T-helper 1 cell treated with Interleukin-12 subunit alpha and Interleukin-12 subunit beta and Interleukin-4 antibody, amounts not matched to agents 30 ng/mL and 1 ng/mL, for 36 hours (primary cell): ENCODE data around the gene ANAPC5. TPM values are rescaled to one million over a fixed set of nuclear protein-coding genes. Genes with fewer than 3 reads are reported as not detected.

Experiments used
- intact Hi-C: fragments of 100-400 bp; cut with micrococcal nuclease; formaldehyde crosslinking; loops from one replicate; pipeline ENCODE4 v1.15.1; 2024
- total RNA-seq: library from RNA; stranded (reverse); gene quantifications from 2 replicates; pipeline ENCODE4 v1.2.3, GENCODE V29; 2022

The ANAPC5 gene
- total RNA-seq, 1 donor from 2014 or later: 124 TPM

GRCh38 chr12:121261398-121261797, 90.8 kb downstream of the ANAPC5 start:
- intact Hi-C loops: no loop called here

- intact Hi-C loops: no loop called here
Observed at GRCh38 chr12:121260091-121260490, 92.1 kb downstream of the ANAPC5 start.

GRCh38 chr12:121259074-121259473, 93.1 kb downstream of the ANAPC5 start:
- intact Hi-C loops: no loop called here

Other genes starting within 250 kb of the ANAPC5 start
- gene P2RX7, start 219.5 kb downstream of the ANAPC5 start, total RNA-seq: 12.0 and 14.5 TPM in 2 replicates
- gene P2RX4, start 142.3 kb downstream of the ANAPC5 start, total RNA-seq: 38.3 and 42.0 TPM in 2 replicates
- 29.1 and 32.1 TPM in 2 replicates for gene CAMKK2, start 55.7 kb downstream of the ANAPC5 start, total RNA-seq
- gene RNF34, start 47.7 kb upstream of the ANAPC5 start, total RNA-seq: 104 and 109 TPM in 2 replicates
- gene KDM2B, start 228.6 kb upstream of the ANAPC5 start, total RNA-seq: 55.2 and 55.7 TPM in 2 replicates